ENCODE measurements around the gene GINM1. TPM values are rescaled to one million over a fixed set of nuclear protein-coding genes. Genes with fewer than 3 reads are reported as not detected.

The GINM1 gene
- polyA plus RNA-seq, 1 donor from 2014 or later: 28.4 TPM

- peak overlapping the region; percentile 90 for H3K4me3 ChIP-seq (ENCODE audit: low read length)
Observed at GRCh38 chr6:149544646-149545257, 21.4 kb upstream of the GINM1 start.

GRCh38 chr6:149545258-149545753 lies 20.9 kb upstream of the GINM1 start:
- H4K20me1 ChIP-seq (ENCODE audit: insufficient read depth): no peaks in the 10 kb centered on the region
- H3K9ac ChIP-seq (ENCODE audit: low read length): peak overlapping the region; percentile 96
- no peaks in the 10 kb centered on the region for H3K9me3 ChIP-seq (ENCODE audit: low read length)
- peak overlapping the region; percentile 90 for H3K4me3 ChIP-seq (ENCODE audit: low read length)
- no peaks in the 10 kb centered on the region for H3F3A ChIP-seq (ENCODE audit: insufficient read depth, low read length, poor library complexity, severe bottlenecking)
- no peaks in the 10 kb centered on the region for H3K36me3 ChIP-seq (ENCODE audit: insufficient read depth, low read length)
- H3K27ac ChIP-seq (ENCODE audit: low read length): peak overlapping the region; percentile 97
- no peaks in the 10 kb centered on the region for H3K9me2 ChIP-seq (ENCODE audit: insufficient read depth, low read length)
- H2AFZ ChIP-seq (ENCODE audit: low read depth, low read length): peak overlapping the region; percentile 90
- no peaks in the 10 kb centered on the region for H3K27me3 ChIP-seq (ENCODE audit: insufficient read depth, low read depth, low read length)
- peak overlapping the region; percentile 89 for H3K4me2 ChIP-seq (ENCODE audit: low read length)
- H3K79me2 ChIP-seq (replicated peaks; ENCODE audit: insufficient read depth, low read length): peaks cover 53% of the 10 kb centered on the region
- no peak for TF ChIP-seq RAD21 (conservative IDR thresholded peaks at IDR 0.05)
- TF ChIP-seq MXI1 (conservative IDR thresholded peaks at IDR 0.05; ENCODE audit: poor library complexity, severe bottlenecking): no peak
- no peak for TF ChIP-seq REST (IDR thresholded peaks at IDR 0.05; ENCODE audit: borderline replicate concordance)
- TF ChIP-seq EZH2 (IDR thresholded peaks at IDR 0.05; ENCODE audit: borderline replicate concordance, insufficient read depth, low read length, poor library complexity, severe bottlenecking): no peak
- TF ChIP-seq TAF1 (IDR thresholded peaks at IDR 0.05; ENCODE audit: low read depth): peak; percentile 64

More at GRCh38 chr6:149544646-149545257, 21.4 kb upstream of the GINM1 start:
- Histone ChIP-seq H3K9me2 (ENCODE audit: insufficient read depth, low read length) (no peaks in the 10 kb centered on the region), H3K36me3 (ENCODE audit: insufficient read depth, low read length) (no peaks in the 10 kb centered on the region), H3K27ac (ENCODE audit: low read length) (peak overlapping the region; percentile 97), H3F3A (ENCODE audit: insufficient read depth, low read length, poor library complexity, severe bottlenecking) (no peaks in the 10 kb centered on the region), H3K9me3 (ENCODE audit: low read length) (no peaks in the 10 kb centered on the region), H3K27me3 (ENCODE audit: insufficient read depth, low read depth, low read length) (no peaks in the 10 kb centered on the region), H3K9ac (ENCODE audit: low read length) (peak overlapping the region; percentile 96), H2AFZ (ENCODE audit: low read depth, low read length) (no peak overlapping the region), H4K20me1 (ENCODE audit: insufficient read depth) (no peaks in the 10 kb centered on the region), H3K4me2 (ENCODE audit: low read length) (peak overlapping the region; percentile 89), H3K79me2 (replicated peaks; ENCODE audit: insufficient read depth, low read length) (peaks cover 53% of the 10 kb centered on the region)
- TF ChIP-seq CTCF (IDR thresholded peaks at IDR 0.05; ENCODE audit: poor library complexity, severe bottlenecking): no peak
- no peak for TF ChIP-seq EP300 (conservative IDR thresholded peaks at IDR 0.05; ENCODE audit: poor library complexity, severe bottlenecking)
- no peak for TF ChIP-seq POLR2AphosphoS5 (IDR thresholded peaks at IDR 0.05)
- TF ChIP-seq EZH2 (IDR thresholded peaks at IDR 0.05; ENCODE audit: borderline replicate concordance, insufficient read depth, low read length, poor library complexity, severe bottlenecking): no peak
- TF ChIP-seq REST (IDR thresholded peaks at IDR 0.05; ENCODE audit: borderline replicate concordance): no peak
- TF ChIP-seq SMC3 (conservative IDR thresholded peaks at IDR 0.05; ENCODE audit: poor library complexity): no peak

Data from neural cell (in vitro differentiated cells).